VCaP (cell line): ENCODE results near the gene CELSR1.

ENCODE experiments used
- H3K27ac ChIP-seq: fragments of 450-650 bp; 2 replicates; pipeline ENCODE4 v1.5.1; 2017
- CTCF ChIP-seq: fragments of 450-650 bp; conservative IDR thresholded peaks from 2 replicates; pipeline ENCODE4 v1.5.1; 2017; ENCODE audit warnings: mild to moderate bottlenecking, moderate library complexity

Gene CELSR1

GRCh38 chr22:46454504-46455269 is 82.7 kb downstream of the CELSR1 start:
- no peak overlapping the region for H3K27ac ChIP-seq

GRCh38 chr22:46453829-46454503 is 83.5 kb downstream of the CELSR1 start:
- H3K27ac ChIP-seq, result no peak overlapping the region
- no peak for TF ChIP-seq CTCF

More at GRCh38 chr22:46454504-46455269, 82.7 kb downstream of the CELSR1 start:
- no peak for TF ChIP-seq CTCF

GRCh38 chr22:46453006-46453828 is 84.2 kb downstream of the CELSR1 start:
- no peak for TF ChIP-seq CTCF
- no peak overlapping the region for H3K27ac ChIP-seq

GRCh38 chr22:46452195-46453005 is 85.0 kb downstream of the CELSR1 start:
- no peak overlapping the region for H3K27ac ChIP-seq

GRCh38 chr22:46451741-46452140 is 85.7 kb downstream of the CELSR1 start:
- no peak overlapping the region for H3K27ac ChIP-seq
- TF ChIP-seq CTCF, result no peak

More at GRCh38 chr22:46452195-46453005, 85.0 kb downstream of the CELSR1 start:
- TF ChIP-seq CTCF, result no peak

- H3K27ac ChIP-seq, result no peak overlapping the region
- no peak for TF ChIP-seq CTCF
Observed at GRCh38 chr22:46450931-46451561, 86.4 kb downstream of the CELSR1 start.
